CD4-positive, alpha-beta T cell treated with Interferon alpha-2 for 1 hour (primary cell): ENCODE data around the gene P2RY12.

Experiments used
- DNase-seq, 2 donors: peaks; one replicate each; pipeline ENCODE4 v3.0.0-alpha.2; 2020 to 2022

Gene P2RY12

DNA sequence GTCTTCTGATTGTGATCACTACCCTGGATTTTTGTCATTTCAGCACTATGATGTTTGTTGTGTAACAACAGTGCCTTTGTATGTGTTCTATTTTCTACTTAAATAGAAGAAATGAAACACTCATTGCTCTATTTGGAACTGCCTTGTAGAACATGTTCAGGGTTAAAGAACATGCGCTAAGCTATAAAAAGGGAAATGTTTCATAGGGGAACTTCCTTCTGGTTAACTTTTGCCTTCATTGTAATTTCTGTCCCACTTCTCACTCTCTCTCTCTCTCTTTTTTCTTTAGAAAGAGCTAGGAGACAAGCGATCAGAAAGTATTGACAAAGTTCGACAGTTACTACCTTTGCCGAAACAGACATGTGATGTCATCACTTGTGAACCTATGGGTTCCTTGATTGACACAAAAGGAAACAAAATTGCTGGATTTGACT is at the start of gene P2RY12:
P2RY12 (minus strand) TSS at position 13 of the 434 bp plus-strand sequence. CDS start 45,908 bp downstream, outside the sequence.
- DNase-seq, result no peak

DNA sequence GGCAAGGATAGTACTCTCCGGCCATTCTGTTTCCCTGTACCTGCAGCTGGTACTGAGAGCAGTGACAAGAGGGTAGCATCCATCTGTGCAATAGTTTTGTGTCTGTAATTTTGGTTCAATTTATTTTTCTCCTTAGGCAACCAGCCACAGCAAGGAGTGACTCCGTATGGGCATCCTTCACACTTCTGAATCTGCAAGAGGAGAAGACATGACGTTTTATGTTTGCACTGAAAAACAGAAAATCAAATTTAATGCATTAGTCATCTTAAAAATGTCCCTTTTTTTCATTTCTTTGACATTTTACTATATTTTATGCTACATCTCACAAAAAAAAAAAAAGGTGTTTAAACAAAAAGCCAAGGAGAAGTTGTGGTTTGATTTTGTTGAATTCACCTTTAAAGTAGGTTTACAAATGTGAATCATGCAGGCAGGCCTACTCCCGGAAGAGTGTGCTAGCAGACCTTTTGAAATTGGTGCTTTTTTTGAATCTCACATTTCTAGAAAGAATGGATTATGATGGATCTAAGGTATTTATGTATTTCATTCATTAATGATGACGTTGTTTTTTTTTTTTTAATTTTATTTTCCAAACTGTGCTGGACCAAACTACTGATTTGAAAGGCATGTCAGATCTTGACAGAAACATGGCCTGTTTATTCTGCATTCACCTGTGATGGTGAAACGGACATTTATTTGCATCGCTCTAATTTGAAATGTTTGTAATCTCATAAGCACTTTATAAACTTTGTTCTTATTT is 48.2 kb upstream of the P2RY12 start:
- no peak for DNase-seq

DNA sequence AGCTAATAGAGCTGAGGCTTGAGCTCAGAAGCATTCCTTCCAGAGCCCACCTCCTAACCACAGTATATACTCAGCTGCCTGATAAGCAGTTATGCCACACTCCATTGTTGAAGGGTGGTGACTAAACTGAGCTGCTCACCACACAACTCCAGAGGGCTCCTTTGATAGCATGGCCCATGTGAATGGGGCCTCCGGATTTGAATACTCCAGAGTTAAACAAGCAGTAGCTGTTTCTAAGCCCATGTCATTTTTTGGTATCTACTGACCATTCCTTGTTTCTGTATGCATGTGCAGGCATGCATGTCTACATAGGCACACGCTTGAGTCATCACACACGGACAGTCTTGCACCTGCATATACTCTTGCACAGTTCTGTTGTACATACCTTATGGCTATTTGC is 47.4 kb upstream of the P2RY12 start:
- DNase-seq, result no peak

DNA sequence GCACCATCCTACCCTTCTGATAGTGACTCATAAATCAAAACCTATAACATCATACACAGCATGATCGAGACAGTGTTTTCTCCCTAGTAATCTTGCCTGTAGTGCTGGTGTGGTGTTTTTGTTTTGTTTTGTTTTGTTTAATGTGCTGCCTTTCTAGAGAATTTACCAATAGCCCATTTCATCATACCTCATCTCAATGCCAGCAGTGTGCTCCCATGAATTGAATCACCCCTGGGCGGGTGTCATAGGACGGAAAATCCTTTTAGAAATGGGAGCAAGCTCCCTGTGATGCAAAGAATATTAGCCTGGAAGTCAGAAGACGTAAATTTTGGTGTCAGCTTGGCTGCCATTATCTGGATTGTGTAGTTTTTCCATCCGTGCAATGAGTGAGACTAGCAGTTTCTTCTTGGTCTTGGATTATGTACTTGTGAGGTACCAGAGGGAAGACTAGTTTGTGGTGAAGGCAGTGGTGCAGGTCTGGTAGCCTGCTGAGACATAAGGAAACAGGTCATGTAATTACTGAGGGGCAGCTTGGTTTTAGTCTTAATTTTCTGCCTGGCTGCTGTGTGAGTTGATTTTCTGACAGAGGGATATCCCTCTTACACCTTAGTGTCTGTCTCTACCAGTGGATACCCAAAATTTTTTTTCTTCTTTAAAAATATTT is 46.4 kb upstream of the P2RY12 start:
- DNase-seq, result no peak

DNA sequence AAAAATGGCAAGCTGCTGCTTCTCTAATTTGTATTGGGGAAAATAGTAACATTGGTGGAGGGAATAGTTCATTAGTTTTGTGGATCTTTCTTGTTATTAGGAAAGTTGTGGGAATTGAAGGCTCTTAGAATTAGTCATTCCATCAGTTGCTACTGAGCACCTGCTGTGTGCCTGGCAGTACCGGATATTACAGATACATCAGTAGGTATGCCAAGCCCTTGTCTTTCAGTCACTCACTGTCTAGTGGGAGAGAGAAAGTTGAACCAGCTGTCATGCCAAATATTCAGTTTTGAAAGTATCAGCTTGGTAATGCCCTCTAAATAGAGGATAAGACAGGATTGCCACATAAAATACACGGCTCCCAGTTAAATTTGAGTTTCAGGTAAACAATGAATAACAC is 43.8 kb upstream of the P2RY12 start:
- DNase-seq, result no peak

DNA sequence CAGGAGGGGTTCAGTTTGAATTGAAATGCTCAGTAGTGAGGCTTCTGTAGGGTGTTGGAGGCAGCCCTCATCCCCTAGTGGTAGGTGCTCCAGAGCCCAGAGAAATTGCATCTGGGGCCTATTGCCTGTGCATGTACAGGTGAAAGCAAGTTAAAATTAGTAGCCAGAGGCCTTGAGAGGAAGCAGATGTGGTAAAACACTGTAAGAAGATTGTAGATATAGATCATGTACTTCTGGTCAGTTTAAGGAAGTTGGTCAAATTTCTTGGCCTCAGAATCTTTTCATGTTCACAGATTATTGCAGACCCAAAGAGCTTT is 41.7 kb upstream of the P2RY12 start:
- no peak for DNase-seq

DNA sequence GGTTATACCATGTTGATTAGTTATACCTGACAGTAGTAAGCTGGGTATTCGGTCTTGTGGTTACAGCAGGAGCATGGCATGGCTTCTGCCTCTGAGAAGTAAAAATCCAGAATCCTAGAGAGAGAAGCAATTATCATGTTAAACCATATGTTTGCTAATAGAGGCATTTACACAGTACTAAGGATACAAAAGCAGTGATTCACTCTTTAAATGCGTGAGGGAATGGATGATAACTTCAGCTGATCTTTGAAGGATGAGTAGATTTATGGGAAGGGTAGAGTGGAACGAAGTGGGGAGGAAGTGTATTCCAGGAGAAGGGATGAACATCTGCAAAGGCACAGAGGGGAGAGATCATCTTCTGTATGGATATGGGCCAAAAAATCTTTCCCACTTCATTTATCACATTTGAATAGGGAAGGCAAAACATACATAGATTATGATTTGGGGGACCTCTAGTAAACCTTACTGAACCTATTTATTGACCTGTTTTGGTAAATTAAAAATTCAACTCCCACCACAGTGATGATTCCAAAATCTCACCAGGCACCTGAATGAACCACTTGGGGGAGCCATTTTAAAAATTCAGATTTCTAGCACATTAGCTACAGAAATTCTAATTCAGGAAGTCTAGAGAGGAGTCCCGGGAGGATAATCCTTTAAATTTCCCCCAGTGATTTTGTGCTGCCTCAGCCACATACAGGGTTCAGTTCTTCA is 41.2 kb upstream of the P2RY12 start:
- no peak for DNase-seq

DNA sequence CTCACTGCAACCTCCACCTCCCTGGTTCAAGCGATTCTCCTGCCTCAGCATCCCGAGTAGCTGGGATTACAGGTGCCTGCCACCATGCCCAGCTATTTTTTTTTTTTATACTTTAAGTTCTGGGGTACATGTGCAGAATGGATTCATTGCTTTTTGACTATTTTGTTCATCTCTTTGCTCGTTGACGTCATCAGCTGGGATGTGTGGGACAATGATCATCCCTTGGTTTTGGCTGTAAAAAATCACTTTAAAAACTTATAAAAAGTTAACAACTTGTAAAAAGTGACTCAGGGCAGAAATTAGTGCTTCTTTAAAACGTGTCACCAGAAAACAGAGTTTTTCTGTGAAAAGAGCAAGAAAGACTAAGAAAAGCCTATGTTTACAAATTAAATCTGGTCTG is 38.5 kb upstream of the P2RY12 start:
- DNase-seq, result no peak

DNA sequence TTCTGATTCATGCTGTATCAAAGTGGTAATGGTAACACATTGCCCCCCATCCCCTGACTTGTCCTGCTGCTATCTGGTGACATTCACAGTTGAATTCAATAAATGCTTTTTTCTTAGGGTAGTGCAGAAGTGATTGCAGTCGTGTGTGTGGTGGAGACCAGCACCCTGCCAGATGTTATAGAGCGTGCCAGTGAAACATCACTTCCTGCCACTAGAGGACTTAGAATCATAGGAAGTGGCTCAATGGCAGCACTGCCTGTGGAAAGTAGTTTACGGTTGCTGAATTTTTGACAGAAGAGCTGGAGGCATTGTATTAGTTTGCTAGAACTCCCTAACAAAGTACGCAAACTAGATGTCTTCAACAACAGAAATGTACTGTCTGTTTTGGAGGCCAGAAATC is 37.4 kb upstream of the P2RY12 start:
- no peak for DNase-seq

DNA sequence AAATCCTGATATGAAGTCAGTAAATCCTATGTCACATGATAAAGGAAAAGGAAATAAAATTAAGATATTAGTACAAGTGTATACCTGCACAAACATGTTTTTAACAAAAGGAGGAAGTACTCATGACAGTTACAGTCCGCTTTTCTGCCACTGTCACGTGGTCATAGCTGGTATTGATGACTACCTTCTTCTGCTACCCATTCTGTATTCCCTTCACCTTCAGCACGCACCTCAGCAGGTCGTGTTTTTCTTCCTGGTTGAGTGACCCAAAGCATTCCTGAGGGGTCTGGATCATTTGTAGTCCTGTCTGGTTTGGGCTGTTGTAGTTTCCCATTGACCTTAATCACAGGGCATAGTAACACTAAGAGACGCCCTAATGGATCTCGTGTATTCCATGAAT is 35.3 kb upstream of the P2RY12 start:
- DNase-seq, result no peak

DNA sequence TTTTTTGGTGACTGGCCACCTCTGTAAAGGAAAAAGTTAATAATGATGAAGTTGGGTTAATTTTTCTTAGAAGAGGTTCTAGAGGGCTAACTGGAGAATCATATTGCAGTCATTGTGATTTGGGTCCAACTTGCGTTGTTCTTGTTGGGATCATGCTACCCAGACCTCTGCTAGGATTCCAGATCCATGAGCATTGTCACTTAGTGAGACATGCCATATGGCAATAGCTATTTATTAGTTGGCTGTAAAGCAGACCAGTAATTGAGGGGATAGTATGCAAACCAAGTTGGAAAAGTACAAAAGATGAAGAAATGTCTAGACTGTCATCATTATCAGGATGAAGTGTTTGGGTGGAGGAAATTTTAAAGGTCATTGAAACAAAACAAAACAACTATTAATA is 30.7 kb upstream of the P2RY12 start:
- no peak for DNase-seq

DNA sequence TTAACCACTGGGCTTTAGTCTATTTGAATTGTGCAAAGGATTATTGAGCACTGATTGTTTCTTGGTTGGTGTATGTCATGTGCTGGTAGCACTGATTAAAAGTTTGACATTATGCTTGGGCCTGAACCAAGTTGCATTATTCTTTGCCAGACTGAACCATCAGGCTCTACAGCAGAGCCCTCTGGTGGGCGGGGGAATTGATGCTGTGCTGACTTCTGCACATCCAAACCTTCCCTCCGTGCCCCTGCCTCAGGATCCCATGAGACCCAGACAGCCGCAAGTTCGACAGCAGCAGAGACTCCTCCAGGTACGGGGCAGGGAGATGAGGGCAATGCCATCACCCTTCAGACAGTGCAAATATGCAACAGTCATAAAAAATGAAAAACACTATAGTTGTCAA is 28.4 kb upstream of the P2RY12 start:
- DNase-seq, result no peak

DNA sequence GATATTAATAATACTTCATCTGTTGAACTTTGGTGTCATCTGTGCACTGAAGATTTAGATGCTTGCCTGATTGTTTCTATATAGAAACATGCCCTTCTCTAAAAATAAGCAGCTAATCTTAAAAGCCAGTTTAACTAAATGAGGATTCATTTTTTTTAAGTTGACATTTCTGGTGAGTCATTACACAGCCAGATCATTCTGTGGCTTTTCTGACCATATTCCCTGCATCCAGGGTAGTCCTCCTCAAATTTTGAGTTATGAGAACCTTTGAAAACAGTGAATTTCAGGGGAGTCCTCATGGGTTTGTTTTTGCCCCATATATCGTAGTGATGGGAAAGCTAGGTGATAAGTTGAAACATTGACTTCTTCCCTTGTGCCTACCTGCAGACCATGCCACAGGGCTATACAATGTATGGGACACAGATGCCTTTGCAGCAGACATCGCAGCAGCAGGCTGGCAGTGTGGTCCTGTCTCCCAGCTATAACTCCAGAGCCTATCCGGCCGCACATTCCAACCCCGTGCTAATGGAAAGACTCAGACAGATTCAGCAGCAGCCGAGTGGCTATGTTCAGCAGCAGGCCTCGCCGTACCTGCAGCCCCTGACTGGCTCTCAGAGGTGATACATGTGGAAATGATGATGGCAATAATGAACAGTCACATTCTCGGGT is 26.5 kb upstream of the P2RY12 start:
- DNase-seq, result no peak

DNA sequence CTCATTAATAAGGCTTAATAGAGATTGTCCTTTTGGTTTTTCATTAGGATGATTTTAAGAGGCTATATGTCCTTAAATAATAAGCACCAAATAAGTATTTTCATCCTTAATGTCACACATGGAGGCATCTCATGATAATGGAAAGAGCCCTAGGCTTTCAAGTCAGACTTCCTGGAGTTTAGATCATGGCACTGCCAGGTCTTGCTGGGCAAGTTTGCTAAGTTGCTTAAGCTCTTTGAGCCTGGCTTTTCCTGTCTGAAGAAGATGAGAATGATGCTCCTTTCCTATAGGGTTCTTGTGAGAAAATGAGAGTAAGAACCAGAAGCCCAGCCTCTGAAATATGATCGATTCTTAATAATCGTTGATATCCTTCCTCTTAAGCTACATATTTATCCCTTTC is 23.4 kb upstream of the P2RY12 start:
- DNase-seq, result no peak

DNA sequence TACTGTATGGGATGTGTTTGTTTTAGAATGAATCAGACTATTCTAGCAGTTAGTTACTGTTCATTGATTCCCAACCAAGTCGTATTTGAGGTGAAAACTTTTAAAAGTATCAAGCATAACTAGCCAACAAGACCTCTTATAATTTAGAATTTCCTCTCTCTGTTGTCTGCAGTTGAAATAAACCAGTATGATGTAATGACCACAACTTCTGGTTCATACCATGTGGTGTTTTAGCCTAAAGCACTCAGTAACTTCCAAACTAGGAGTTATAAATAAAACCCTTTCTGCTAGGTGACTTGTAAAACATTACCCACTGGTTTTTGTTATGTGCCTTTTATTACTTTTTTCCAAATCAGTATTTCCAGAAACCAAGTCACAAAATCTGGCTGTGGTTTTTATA is 19.8 kb upstream of the P2RY12 start:
- DNase-seq, result no peak

DNA sequence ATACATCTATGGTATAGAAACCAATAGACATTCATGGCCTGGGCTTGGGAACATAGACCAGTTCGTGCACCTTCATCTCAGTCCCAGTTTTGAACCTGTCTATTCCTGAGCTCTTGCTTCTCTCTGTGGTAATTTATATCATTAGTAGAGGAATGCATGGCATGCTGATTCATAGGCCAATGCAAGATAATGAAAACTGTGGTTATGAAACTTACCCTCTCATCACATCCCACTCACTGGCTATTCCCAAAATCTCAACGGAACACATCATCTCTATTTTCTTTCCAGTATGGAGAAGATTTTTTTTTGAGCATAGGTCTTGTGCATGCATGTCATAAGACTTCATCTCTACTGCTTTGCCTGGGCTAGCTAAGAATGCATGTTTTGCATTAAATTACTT is 18.7 kb upstream of the P2RY12 start:
- DNase-seq, result no peak

DNA sequence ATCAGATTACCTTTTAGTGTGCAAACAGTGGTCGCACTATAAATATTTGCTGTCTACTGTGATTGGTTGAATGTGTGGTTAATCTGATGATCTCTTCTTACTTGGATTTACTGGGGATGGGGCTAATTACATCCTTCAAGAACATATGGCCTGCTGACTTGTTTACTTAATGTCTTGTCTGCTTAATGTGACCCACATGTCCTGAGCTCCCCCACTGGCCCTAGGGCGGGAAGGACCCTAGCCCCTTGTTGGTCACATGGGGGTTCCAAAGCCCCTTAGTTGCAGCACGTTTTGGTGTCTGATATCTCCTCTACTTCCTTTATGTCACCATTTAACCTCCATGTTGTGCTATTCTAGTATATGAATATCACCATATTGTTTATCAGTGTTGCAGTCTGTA is 17.8 kb upstream of the P2RY12 start:
- no peak for DNase-seq

DNA sequence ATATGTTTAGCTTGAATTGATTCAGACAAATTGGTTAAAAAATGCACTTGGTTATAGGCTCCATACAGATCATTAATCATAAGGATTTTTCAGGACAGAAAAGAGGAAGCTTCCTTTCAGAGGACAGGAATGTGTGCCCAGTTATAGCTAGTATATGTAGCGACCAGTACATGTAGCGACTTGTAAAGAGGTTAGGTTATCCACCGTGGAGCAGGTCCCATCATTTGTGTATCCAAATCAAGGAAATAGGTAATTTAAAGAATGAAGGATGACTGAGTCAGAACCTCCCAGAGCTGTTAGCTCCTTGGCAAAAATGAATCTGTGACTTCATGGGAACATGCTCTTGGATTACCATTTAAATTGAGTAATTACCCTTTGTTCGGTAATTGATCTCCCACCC is 15.8 kb upstream of the P2RY12 start:
- no peak for DNase-seq

DNA sequence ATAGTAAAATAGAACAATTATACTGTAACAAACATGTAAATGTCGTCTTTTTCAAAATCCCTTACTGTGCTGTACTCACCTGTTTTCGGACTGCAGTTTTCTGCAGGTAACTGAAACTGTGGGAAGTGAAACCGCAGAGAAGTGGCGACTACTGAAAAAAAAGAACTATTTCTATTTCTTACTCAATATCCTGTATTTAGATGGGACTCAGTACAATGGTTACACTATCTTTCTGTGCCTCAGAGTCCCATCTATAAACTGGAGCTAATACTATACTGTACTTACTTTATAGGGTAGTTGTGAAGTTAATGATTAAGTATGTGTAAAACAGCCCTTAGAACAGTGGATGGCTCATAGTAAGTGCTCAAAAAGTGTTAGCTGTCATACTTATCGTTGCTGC is 14.3 kb upstream of the P2RY12 start:
- no peak for DNase-seq

DNA sequence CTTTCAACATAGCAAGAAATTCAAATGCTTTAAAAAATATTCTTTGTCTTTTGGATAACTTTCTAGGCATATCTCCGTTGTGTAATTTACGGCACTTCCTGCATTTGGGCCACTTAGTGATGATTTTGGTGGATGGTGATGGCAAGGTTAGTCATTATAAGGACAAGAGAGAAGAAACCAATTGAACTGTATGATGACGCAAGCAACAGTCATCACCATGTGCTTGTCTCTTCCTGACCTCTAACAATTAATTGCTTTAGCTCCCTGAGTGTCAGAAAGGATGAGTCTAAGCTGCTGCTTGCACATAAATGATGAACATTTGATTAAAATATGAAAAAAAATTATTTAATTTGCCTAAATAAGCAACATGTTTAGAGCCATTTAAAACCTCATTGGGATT is 11.3 kb upstream of the P2RY12 start:
- peak in 1 of 2 donors; percentile 19 for DNase-seq

DNA sequence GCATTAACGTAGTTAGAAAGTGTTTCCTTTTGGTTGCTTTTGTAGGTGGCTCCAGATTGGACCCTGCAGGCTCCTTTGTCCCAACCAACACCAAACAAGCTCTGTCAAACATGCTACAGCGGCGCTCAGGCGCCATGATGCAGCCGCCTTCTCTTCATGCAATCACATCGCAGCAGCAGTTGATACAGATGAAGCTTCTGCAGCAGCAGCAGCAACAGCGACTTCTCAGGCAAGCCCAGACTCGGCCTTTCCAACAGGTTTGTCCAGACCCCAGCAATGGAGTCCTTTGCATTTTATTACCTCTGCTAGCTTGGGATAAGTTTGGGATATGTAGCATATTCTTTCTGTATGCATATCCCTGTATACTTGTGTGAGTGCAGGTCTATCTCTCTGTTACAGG is 10.1 kb upstream of the P2RY12 start:
- no peak for DNase-seq

DNA sequence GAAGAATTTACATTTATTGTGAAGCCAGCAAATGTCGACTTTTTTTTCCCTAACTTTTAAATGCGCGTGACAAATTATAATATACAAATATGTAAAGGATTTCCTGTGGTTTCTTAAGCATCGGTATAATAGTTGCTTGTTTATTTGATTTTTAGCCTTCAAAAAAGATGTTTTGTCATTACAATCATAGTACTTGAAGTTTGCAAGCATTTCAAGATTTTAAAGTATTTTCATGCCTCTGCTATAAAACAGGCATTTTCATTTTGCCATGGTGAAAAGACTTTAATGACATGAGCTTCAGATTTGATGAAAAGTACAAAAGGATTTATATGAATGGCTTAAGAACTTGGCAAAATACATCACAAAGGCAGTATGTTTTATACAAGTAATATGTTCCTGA is 9.4 kb upstream of the P2RY12 start:
- no peak for DNase-seq

DNA sequence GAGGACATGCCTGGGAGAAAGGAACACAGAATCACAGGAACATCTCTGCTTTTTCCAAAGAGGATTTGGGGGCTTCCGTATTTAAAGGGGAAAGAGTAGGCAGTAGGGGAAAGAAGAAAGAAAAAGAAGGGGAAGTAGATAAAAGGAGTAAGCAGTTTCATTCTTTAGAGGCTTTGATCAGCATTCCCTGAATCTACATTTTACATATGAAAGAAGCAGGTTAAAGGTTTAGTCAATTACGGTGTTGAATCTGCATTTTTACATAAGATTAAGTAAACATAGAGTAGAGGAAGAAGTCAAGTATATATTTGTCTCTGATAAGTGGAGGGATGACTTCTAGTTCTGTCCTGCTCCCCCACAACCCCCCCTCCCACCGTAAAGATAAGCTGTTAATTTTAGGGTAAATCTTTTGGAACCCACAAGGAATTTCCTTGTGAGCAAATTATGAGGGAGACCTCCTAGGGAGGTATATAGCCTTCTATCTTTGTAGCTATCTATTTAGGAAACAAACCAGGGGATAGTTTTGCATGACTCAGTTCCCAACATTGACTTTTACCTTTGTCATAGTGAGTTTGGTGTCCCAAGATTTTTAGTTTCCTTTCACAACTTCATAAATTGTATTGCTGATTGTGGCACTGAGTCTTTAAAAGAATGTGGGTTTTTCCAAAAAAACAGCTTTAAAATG is 8.7 kb upstream of the P2RY12 start:
- no peak for DNase-seq
